Measurements from ENCODE around the gene TEAD1. TPM values are rescaled to one million over a fixed set of nuclear protein-coding genes. Genes with fewer than 3 reads are reported as not detected.

The TEAD1 gene
- total and polyA plus RNA-seq, 8 donors: 5.9 to 35.1 (median 22.0) TPM

DNA sequence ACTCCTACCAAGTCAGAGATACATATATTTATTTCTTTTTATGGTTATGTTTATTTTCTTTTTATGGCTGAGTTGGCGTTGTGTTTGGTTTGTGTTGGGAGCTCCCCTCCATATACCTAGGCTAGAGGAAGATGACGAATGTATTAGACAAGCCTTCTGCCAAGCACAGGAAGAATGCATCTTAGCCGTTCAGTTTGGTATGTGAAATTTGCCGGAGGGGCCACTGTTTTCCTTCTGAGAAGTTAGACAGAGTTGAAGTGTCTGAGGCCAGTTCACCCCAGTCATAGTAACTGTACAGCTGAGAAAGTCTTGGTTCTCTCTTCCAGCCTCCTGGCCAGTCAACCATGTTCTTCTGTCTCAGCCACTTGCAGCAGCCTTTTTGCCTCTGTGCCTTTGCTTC, 29.8 kb downstream of the TEAD1 start:
- intact Hi-C loops (cut with DNase I): no loop called here
- H3K27me3 ChIP-seq: no peaks in the 10 kb centered on the region
- TF ChIP-seq, protein P1, sequence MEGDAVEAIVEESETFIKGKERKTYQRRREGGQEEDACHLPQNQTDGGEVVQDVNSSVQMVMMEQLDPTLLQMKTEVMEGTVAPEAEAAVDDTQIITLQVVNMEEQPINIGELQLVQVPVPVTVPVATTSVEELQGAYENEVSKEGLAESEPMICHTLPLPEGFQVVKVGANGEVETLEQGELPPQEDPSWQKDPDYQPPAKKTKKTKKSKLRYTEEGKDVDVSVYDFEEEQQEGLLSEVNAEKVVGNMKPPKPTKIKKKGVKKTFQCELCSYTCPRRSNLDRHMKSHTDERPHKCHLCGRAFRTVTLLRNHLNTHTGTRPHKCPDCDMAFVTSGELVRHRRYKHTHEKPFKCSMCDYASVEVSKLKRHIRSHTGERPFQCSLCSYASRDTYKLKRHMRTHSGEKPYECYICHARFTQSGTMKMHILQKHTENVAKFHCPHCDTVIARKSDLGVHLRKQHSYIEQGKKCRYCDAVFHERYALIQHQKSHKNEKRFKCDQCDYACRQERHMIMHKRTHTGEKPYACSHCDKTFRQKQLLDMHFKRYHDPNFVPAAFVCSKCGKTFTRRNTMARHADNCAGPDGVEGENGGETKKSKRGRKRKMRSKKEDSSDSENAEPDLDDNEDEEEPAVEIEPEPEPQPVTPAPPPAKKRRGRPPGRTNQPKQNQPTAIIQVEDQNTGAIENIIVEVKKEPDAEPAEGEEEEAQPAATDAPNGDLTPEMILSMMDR (IDR thresholded peaks at IDR 0.05): no peak
- H3K9me3 ChIP-seq: no peaks in the 10 kb centered on the region
- WGBS, 2 donors: 88 to 96% methylated on average over 4 of the region's 4 CpGs
- no peak overlapping the region for H3K4me3 ChIP-seq
- DNase-seq (no peak), ATAC-seq (no peak), FAIRE-seq (no peak)
- no peak overlapping the region for H3K27ac ChIP-seq
- no peaks in the 10 kb centered on the region for H3K36me3 ChIP-seq
- H3K4me1 ChIP-seq: peaks cover 10 to 30% (median 17%) of the 10 kb centered on the region in 3 donors

DNA sequence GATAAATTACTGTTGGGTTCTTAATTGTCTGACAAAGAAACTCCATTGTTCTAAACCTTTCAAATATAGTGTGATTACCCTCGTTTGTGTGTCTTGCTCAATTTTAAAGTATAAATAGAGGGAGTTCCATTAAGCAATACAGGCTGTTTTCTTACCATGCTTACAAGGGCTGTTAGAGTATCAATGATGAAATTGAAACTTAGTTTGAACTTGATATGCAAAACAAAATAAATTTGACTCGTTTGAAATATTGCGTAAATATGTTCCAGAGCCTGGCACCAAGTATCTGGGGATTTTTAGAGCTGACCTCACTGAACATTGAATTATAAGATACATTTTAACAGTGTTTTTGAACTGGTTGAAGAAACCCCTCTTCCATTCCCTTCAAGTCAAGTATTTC, 31.7 kb downstream of the TEAD1 start:
- peaks cover 10 to 28% (median 17%) of the 10 kb centered on the region in 3 donors for H3K4me1 ChIP-seq
- intact Hi-C loops (cut with DNase I): no loop called here
- no peaks in the 10 kb centered on the region for H3K9me3 ChIP-seq
- ATAC-seq (peak in 2 of 4 donors; percentile 13 to 21), FAIRE-seq (no peak), DNase-seq (no peak)
- no peaks in the 10 kb centered on the region for H3K27me3 ChIP-seq
- TF ChIP-seq, protein P1 (IDR thresholded peaks at IDR 0.05): no peak
- H3K4me3 ChIP-seq: no peak overlapping the region
- H3K36me3 ChIP-seq: no peaks in the 10 kb centered on the region
- H3K27ac ChIP-seq: peak overlapping the region in 1 of 4 donors; percentile 36
- WGBS, 2 donors: 51 to 55% methylated on average over 3 of the region's 3 CpGs

DNA sequence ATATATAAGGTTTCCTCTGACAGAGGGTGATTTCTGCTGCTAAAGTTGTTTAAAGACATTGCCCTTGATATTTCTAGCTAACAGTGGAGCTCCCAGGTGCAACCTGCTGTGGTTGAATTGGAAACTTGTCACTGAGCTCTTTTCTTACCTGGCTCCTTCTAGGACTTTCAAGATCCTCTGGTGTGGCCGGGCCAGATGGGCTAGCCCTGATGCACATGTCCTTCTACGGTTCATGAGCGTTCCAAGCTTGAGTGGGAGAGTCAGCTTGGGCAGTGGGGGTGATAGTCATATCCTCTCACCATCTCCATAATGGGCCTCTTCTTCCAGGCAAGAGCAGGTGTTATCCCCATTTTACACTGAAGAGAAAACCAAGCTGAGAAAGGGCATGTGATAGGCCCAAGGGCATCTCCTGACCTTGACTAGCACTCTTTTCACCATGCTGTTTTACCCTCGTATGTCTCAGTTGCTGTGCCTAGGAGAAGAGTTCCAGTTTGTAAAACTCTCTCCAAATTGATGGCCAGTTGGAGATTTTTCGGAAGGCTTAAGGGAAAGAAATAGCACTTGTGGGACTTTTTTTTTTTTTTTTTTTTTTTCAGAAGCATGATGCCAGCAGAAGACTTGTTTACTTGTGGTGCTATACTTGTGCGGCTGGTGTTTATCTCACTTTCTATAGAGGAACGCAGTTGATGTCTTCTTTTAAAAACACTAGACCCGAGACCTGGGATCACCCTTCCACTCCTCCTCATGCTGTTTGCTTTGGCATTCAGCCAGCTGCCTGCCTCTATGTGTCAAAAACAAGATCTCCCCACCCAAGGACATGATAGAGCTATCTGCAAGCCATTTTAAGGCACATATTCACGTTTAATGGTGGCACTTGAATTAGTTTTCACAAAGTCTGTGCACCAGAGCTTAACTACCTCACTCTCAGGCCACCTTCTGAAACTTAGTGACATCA, 32.6 kb downstream of the TEAD1 start:
- intact Hi-C loops (cut with DNase I): no loop called here
- peak in 3 of 4 donors; percentile 48 to 59 (median 53) for ATAC-seq
- TF ChIP-seq, protein P1 (IDR thresholded peaks at IDR 0.05): no peak
- peak overlapping the region in 1 of 4 donors; percentile 36 for H3K27ac ChIP-seq
- no peak overlapping the region for H3K4me3 ChIP-seq
- DNase-seq: peak in 1 of 6 donors; percentile 38
- H3K27me3 ChIP-seq: no peaks in the 10 kb centered on the region
- no peaks in the 10 kb centered on the region for H3K9me3 ChIP-seq
- WGBS, 2 donors: 50 to 53% methylated on average over 9 of the region's 9 CpGs
- FAIRE-seq: no peak
- no peaks in the 10 kb centered on the region for H3K36me3 ChIP-seq
- H3K4me1 ChIP-seq: peaks cover 10 to 24% (median 17%) of the 10 kb centered on the region in 3 donors

DNA sequence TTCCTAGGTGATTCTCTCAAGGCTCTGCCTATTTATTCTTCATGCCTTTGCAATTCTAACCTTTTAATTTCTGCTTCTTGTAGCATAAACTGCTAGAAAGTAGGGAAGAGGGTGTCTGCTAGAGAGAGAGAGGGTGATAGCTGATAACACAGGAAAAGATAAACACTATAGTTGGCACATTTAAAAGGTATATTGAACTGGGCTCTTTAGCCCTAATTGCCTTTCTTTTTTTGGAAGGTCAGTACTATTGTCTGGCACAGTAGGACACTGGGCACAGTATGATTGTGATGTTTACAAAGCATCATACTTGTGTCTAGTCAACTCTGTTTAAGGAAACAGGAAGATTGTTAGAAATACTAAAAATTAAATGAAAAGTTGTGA, 33.3 kb downstream of the TEAD1 start:
- ATAC-seq: peak in 1 of 4 donors; percentile 14
- intact Hi-C loops (cut with DNase I): no loop called here
- Histone ChIP-seq H3K4me1 (peaks cover 10 to 24% (median 17%) of the 10 kb centered on the region in 3 donors), H3K27ac (no peak overlapping the region), H3K36me3 (no peaks in the 10 kb centered on the region), H3K27me3 (no peaks in the 10 kb centered on the region), H3K9me3 (no peaks in the 10 kb centered on the region), H3K4me3 (no peak overlapping the region)
- TF ChIP-seq, protein P1 (IDR thresholded peaks at IDR 0.05): no peak
- DNase-seq: no peak
- FAIRE-seq: no peak

DNA sequence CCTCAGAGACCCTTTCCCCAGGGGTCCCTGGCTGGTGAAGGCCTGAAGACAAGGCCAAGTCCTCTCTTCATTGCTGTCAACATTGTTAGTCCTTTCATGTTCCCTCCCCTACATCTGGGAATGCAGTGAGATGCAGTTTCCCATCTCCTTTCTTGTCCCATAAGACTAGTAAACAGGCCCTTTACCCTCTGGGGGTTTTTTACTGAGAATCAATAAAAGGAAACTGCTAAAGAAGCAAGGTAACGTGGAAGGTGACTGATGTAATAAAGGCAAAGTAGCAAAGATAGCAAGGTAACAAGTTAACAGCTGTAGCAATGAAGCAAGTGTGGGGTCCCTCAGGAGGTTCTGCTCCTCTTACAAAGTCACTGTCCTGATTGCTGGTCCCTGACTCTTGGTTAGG, 37.3 kb downstream of the TEAD1 start:
- TF ChIP-seq, protein P1 (IDR thresholded peaks at IDR 0.05): no peak
- Histone ChIP-seq H3K4me3 (no peak overlapping the region), H3K9me3 (no peaks in the 10 kb centered on the region), H3K27ac (no peak overlapping the region), H3K36me3 (no peaks in the 10 kb centered on the region), H3K4me1 (peaks cover 10 to 18% (median 16%) of the 10 kb centered on the region in 3 donors), H3K27me3 (no peaks in the 10 kb centered on the region)
- WGBS, 2 donors: 80 to 84% methylated on average over 1 of the region's 1 CpG
- no peak for FAIRE-seq
- intact Hi-C loops (cut with DNase I): no loop called here
- no peak for ATAC-seq
- DNase-seq: no peak
